H1 (cell line): ENCODE results near the gene OLFML2A. TPM values are rescaled to one million over a fixed set of nuclear protein-coding genes. Genes with fewer than 3 reads are reported as not detected.

Experiments
- BACH1 ChIP-seq: IDR thresholded peaks from 2 replicates; pipeline ENCODE4 v1.6.1; 2012; ENCODE audit warnings: low read length, improper control_type of control experiment
- CBX8 ChIP-seq: fragments of 300-800, 300-1000 bp; sonication (generic); IDR thresholded peaks from 2 replicates; pipeline ENCODE4 v1.7.1; 2016; ENCODE audit warnings: low read depth, low read length, borderline replicate concordance
- CHD1 ChIP-seq: IDR thresholded peaks from 2 replicates; pipeline ENCODE4 v1.6.1; 2012; ENCODE audit warnings: low read depth, low read length, improper control_type of control experiment
- CHD7 ChIP-seq: fragments of 300-600 bp; sonication (generic); IDR thresholded peaks from 2 replicates; pipeline ENCODE4 v1.7.1; 2012; ENCODE audit warnings: low read length, moderate library complexity, mild to moderate bottlenecking, inconsistent platforms; ENCODE audit not compliant: insufficient replicate concordance
- EP300 ChIP-seq, 2 experiments: IDR thresholded peaks; 1 replicate in 1 of 2; 2 replicates in 1 of 2; pipeline ENCODE4 v1.6.1; 2011 to 2012; ENCODE audit warnings: low read depth in 2 of 2, low read length in 2 of 2, mild to moderate bottlenecking in 2 of 2, borderline replicate concordance in 1 of 2, inconsistent platforms in 1 of 2, moderate library complexity in 1 of 2
- EZH2 ChIP-seq: fragments of 200-600 bp; sonication (generic); IDR thresholded peaks from 2 replicates; pipeline ENCODE4 v1.7.1; 2012; ENCODE audit warnings: low read depth, mild to moderate bottlenecking, moderate library complexity, low read length, inconsistent platforms; ENCODE audit not compliant: severe bottlenecking
- FOSL1 ChIP-seq: IDR thresholded peaks from 2 replicates; pipeline ENCODE4 v1.6.1; 2011; ENCODE audit warnings: mild to moderate bottlenecking, low read depth, low read length, moderate library complexity; ENCODE audit not compliant: insufficient read depth
- GTF2F1 ChIP-seq: IDR thresholded peaks from 2 replicates; pipeline ENCODE4 v1.6.1; 2012; ENCODE audit warnings: low read depth, low read length, improper control_type of control experiment, borderline replicate concordance
- HDAC2 ChIP-seq, 2 experiments: fragments of 300-600 bp in 1 of 2; sonication (generic) in 1 of 2; IDR thresholded peaks; 2 replicates each; pipeline ENCODE4 v1.6.1; 2011 to 2012; ENCODE audit warnings: low read depth in 2 of 2, low read length in 2 of 2, mild to moderate bottlenecking in 2 of 2, moderate library complexity in 2 of 2, borderline replicate concordance in 1 of 2, inconsistent platforms in 1 of 2
- MAFK ChIP-seq: IDR thresholded peaks from 2 replicates; pipeline ENCODE4 v1.6.1; 2012; ENCODE audit warnings: low read depth, mild to moderate bottlenecking, improper control_type of control experiment, low read length
- TAF7 ChIP-seq: optimal IDR thresholded peaks from 2 replicates; pipeline ENCODE3; 2011; ENCODE audit warnings: low read depth, mild to moderate bottlenecking, inconsistent platforms, low read length, moderate library complexity, borderline replicate concordance
- polyA plus RNA-seq, 7 experiments: library from polyadenylated mRNA; depleted of rRNA in 3 of 7; stranded (reverse) in 5 of 7; unstranded in 2 of 7; fragments of >200 nt in 5 of 7; fragments of 200-250 nt in 2 of 7; gene quantifications; 1 replicate in 5 of 7; 2 replicates in 1 of 7; 4 replicates in 1 of 7; pipeline versions ENCODE4 v1.2.1 to v1.2.3, GENCODE V29; 2011 to 2013; ENCODE audit warnings: missing spikeins in 2 of 7, mixed read lengths in 2 of 7
- total RNA-seq: library from RNA; stranded (reverse); fragmentation: NEBNext Ultra II Directional; extraction: Animal tissue kit (Norgen Biotek cat#: 25700); gene quantifications from 2 replicates; pipeline ENCODE4 v1.2.1, GENCODE V29; 2021

Gene OLFML2A
- total and polyA plus RNA-seq, 2 of the 8 experiments (the other 6 are each of a cell fraction or from before 2014, with no cell fraction given): 7.8 to 11.5 TPM

- TF ChIP-seq CHD7 (no peak), CHD1 (no peak), FOSL1 (no peak), TAF7 (no peak), MAFK (no peak), BACH1 (no peak), EP300 (IDR thresholded peaks at IDR 0.05; ENCODE audit: borderline replicate concordance in 1 of 2, low read depth in 2 of 2, low read length in 2 of 2) (no peak), HDAC2 (IDR thresholded peaks at IDR 0.05; ENCODE audit: borderline replicate concordance in 1 of 2, low read depth in 2 of 2, low read length in 2 of 2) (no peak), EZH2 (no peak), GTF2F1 (no peak), CBX8 (no peak)
These were observed 37.6 kb upstream of the OLFML2A start (continued) for GRCh38 chr9:124739360-124739759.
